GM19025 (cell line): ENCODE measurements around the gene SREK1.

Experiments used
- ATAC-seq: cut with Tn5 transposase; IDR thresholded peaks from one replicate; pipeline ENCODE4 v1.9.1; 2021; ENCODE audit warnings: mild to moderate bottlenecking, low read depth, moderate library complexity; ENCODE audit not compliant: unreplicated experiment

The SREK1 gene

DNA sequence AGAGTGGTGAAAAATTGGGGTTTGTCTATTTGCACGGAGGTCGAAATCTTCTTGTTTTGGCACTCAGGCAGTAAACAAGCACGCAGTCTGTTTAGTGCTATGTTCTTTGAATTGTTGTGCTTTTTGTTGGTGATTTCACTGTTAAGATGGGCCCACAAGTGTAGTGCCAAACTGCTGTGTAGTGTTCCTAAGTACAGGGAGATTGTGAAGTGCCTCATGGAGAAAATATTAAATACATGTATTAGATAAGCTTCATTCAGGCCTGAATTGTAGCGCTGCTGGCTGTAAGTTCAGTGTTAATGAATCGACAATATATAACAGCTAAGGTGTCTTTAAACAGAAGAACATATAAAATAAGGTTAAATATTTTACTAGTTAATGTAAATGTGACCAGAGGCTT, 17.3 kb downstream of the SREK1 start:
- ATAC-seq: no peak

- ATAC-seq: no peak
These were observed 20.1 kb downstream of the SREK1 start for GRCh38 chr5:66164044-66164790.

DNA sequence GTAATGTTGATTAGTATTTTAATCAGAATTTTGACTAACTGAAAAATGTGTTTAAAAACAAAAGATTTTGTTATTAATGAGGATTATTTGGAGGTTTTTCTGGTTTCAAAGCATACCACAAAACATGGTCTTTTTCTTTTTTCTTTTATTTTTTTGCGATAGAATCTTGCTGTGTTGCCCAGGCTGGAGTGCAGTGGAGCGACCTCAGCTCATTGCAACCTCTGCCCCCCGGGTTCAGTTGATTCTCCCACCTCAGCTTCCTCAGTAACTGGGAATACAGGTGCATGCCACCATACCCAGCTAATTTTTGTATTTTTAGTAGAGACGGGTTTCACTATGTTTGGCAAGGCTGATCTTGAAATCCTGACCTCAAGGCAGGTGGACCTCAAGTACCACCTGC, 24.1 kb downstream of the SREK1 start:
- no peak for ATAC-seq

DNA sequence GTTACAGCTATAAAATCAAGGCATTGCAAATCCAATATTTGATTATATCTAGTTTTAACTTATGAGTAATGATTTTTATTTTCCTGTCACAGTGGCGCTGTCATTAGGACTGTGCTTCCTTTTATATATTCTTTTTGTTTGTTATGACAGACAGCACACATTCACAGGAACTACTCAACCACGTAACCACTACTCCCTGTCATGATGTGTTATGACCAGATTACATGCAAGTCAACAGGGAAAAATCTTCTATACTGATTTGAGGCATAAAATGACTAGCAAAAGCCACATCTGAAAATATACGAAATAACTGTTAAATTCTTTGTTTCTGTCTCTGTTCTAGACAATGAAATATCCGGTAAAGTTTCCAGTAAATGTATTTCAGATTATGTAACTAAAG, 25.4 kb downstream of the SREK1 start:
- no peak for ATAC-seq

DNA sequence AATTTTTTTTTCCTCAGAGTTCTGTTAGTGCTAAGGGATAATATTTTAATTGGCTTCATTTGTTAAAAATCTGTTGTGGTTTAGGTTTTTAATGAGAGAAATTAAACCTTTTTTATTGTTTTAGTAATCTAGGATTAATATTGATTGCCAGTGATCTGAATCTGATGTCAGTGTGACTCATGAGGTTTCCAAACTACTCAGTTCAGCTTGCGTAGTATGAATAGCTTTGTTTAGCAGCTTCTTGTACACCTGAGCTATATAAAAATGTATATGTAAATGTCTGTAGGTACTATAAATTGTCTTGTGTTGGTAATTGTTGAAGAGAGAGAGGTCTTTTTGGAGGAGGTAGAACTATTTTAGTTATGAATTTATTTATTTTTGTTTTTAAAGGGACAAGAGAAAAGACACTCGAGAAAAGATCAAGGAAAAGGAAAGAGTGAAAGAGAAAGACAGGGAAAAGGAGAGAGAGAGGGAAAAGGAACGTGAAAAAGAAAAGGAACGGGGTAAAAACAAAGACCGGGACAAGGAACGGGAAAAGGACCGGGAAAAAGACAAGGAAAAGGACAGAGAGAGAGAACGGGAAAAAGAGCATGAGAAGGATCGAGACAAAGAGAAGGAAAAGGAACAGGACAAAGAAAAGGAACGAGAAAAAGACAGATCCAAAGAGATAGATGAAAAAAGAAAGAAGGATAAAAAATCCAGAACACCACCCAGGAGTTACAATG, 26.3 kb downstream of the SREK1 start:
- no peak for ATAC-seq

GRCh38 chr5:66171349-66172344, 27.5 kb downstream of the SREK1 start:
- ATAC-seq: no peak

GRCh38 chr5:66174338-66174737, 30.2 kb downstream of the SREK1 start:
- ATAC-seq: no peak

GRCh38 chr5:66178799-66179198, 34.7 kb downstream of the SREK1 start:
- no peak for ATAC-seq

DNA sequence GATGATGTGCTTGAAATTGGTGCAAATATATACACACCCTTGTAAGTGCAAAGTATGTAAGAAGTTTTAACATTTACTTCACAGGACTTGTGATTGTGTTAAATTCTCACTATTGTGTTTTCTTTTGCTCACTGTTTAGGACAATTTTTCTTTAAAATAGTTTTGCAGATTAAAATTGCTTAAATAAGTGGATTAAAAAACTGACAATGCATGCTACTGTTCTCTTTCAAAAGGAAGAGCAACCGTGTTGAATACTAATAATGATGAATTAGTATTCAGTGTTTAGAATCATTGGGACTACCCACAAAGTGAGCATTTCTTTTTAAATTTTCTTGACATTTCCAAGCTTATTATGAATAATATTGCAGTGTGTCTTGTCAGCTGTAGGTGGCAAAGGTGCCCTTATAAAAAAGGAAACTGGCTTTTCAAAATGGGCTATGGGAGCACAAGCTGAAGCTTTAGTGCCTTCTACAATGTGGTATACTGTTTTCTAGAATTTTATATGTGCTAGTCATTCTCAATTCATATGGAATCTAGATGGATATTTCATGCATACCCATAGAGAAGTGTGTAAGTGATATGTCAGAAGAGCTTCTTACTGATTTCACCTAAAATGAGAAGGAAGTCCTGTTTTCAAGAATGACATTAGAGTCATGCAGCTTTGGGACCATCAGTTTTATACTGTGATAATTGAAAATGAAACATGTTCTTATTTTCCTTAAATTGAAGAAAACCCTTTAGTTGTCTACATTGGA, 35.4 kb downstream of the SREK1 start:
- no peak for ATAC-seq

- ATAC-seq: no peak
These were observed 36.4 kb downstream of the SREK1 start for GRCh38 chr5:66180282-66181155.

DNA sequence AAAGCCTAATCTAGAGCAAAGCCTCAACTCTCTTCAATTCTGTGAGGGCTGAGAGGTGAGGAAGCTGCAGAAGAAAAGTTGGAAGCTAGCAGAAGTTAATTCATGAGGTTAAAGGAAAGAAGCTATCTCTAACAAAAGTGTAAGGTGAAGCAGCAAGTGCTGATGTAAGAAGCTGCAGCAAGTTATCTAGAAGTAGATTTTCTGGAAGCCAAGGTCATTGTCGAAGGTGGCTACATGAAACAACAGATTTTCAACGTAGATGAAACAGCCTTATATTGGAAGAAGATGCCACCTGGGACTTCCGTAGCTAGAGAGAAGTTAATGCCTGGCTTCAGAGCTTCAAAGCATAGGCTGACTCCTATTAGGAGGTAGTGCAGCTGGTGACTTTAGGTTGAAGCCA, 42.0 kb downstream of the SREK1 start:
- ATAC-seq: no peak

GRCh38 chr5:66193419-66193818, 49.3 kb downstream of the SREK1 start:
- no peak for ATAC-seq

DNA sequence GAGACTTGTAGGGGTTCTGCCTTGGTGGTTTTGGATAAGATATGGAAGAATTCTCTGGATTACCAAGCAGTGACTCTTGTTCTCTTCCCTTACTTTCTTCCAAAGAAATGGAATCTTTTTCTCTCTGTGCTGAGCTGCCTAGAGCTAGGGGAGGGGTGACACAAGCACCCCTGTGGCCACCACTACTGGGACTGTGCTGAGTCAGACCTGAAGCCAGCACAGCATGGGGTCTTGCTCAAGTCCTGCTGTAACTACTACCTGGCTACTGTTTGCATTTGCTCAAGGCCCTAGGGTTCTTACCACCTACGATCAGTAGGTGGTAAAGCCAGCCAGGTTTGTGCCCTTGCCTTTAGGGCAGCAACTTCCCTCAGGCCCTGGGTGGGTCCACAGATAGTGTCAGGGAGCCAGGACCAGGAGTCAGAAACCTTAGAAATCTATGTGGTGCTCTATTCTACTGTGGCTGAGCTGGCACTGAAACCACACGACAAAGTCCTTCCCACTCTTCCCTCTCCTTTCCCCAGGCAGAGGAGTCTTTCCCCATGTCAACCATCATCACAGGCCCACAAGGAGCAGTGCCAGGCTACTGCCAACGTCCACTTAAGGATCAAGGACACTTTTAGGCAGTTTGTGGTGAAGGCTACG, 53.8 kb downstream of the SREK1 start:
- ATAC-seq: no peak

DNA sequence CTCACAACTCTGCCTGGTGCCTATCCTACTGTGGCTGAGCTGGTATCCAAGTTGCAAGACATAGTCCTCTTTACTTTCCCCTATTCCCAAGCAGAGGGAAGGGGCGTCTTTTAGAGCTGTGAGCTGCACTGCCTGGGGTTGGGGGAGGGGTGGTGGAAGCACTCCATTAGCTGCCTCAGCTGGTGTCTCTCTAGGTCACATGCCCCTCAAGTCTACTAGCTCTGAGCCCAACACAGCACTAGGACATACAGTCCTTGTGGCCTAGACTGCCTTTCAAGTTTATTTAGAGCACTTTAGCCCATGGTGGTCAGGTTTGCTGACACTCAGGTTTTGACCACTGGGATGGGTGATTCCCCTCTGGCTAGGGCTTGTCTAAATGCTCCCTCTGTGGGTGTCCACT, 54.7 kb downstream of the SREK1 start:
- ATAC-seq: no peak

GRCh38 chr5:66203531-66203930, 59.4 kb downstream of the SREK1 start:
- no peak for ATAC-seq

- ATAC-seq: no peak
These were observed 62.4 kb downstream of the SREK1 start for GRCh38 chr5:66206465-66206864.

- no peak for ATAC-seq
These were observed 63.9 kb downstream of the SREK1 start for GRCh38 chr5:66207800-66208561.

DNA sequence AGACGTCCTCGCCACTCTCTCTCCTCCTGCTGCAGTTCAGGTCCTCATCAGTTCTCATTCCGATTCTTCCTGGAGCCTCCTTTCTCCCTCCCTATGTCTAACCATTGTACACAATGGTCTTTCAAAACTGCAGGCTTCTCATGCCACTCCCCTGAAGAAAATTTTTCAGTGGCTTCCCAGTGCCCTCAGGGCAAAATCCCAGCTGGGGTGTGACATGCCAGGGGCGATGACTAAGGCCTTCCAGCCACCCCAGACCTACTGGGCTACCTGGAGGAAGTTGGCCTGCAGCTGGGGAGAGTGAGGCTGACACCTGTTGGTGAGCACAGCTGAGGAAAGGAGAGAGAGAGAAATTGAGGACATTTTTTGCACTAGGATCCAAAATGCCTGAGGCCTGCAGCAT, 65.2 kb downstream of the SREK1 start:
- no peak for ATAC-seq
